ENCODE measurements around the gene MTMR4. TPM values are rescaled to one million over a fixed set of nuclear protein-coding genes. Genes with fewer than 3 reads are reported as not detected.

Gene MTMR4
- total and polyA plus RNA-seq, 9 donors = 14.5 to 60.1 (median 27.7) TPM

DNA sequence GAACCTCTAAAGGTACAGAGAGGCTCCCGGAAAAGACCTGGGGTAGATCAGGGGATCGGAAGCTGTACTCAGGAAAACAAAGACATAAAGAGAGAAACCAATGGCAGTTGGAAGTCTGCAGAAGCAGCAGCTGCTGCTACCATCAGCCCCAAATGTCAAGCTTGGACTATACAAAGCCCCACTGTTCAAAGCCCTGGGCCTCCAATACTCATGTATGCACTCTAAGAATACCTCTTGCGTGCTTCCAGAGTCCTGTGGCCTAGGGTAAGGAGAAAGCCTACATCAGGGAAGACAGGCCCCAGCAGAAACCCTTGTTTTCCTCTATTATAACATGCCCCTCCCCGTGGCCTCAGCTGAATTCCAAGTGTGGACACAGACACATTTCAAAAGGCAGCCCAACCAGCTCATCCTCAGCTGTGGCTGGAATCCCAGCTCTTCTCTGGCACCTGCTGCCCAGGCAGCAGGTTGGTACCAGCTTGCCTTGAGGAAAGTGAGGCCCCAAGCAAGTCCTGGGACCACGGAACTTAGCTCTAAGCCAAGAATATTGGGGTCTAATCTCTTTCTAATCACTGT lies 19.3 kb upstream of the MTMR4 start:
- Histone ChIP-seq H3K9me3 (no peaks in the 10 kb centered on the region), H3K36me3 (no peaks in the 10 kb centered on the region), H3K4me3 (no peak overlapping the region), H3K27me3 (no peaks in the 10 kb centered on the region), H3K4me1 (ENCODE audit: insufficient read depth) (peaks cover 6% of the 10 kb centered on the region), H3K27ac (no peak overlapping the region)
- no peak for DNase-seq
- 93% methylated on average over 5 of the region's 5 CpGs for WGBS, 3 donors
- TF ChIP-seq EP300 (IDR thresholded peaks at IDR 0.05) (no peak), POLR2A (IDR thresholded peaks at IDR 0.05) (no peak)
- TF ChIP-seq, protein P1, sequence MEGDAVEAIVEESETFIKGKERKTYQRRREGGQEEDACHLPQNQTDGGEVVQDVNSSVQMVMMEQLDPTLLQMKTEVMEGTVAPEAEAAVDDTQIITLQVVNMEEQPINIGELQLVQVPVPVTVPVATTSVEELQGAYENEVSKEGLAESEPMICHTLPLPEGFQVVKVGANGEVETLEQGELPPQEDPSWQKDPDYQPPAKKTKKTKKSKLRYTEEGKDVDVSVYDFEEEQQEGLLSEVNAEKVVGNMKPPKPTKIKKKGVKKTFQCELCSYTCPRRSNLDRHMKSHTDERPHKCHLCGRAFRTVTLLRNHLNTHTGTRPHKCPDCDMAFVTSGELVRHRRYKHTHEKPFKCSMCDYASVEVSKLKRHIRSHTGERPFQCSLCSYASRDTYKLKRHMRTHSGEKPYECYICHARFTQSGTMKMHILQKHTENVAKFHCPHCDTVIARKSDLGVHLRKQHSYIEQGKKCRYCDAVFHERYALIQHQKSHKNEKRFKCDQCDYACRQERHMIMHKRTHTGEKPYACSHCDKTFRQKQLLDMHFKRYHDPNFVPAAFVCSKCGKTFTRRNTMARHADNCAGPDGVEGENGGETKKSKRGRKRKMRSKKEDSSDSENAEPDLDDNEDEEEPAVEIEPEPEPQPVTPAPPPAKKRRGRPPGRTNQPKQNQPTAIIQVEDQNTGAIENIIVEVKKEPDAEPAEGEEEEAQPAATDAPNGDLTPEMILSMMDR (IDR thresholded peaks at IDR 0.05) = no peak
- intact Hi-C loops (cut with DNase I) = no loop called here

- no peaks in the 10 kb centered on the region for H3K36me3 ChIP-seq
- H3K9me3 ChIP-seq = no peaks in the 10 kb centered on the region
- intact Hi-C loops (cut with DNase I) = no loop called here
- H3K27me3 ChIP-seq = no peaks in the 10 kb centered on the region
- TF ChIP-seq, protein P1 (IDR thresholded peaks at IDR 0.05) = no peak
- TF ChIP-seq POLR2A (IDR thresholded peaks at IDR 0.05) (no peak), EP300 (IDR thresholded peaks at IDR 0.05) (no peak)
- no peak overlapping the region for H3K27ac ChIP-seq
- DNase-seq = no peak
- WGBS, 3 donors = 51 to 58% (median 57%) methylated on average over 3 of the region's 3 CpGs
- peaks cover 5% of the 10 kb centered on the region for H3K4me1 ChIP-seq (ENCODE audit: insufficient read depth)
- no peak overlapping the region for H3K4me3 ChIP-seq
These were observed 18.1 kb upstream of the MTMR4 start for GRCh38 chr17:58532555-58532951.

- Histone ChIP-seq H3K27me3 (no peaks in the 10 kb centered on the region), H3K4me3 (peak overlapping the region; percentile 52), H3K27ac (peak overlapping the region; percentile 59 to 72), H3K36me3 (no peaks in the 10 kb centered on the region), H3K4me1 (ENCODE audit: insufficient read depth) (peaks cover 5% of the 10 kb centered on the region), H3K9me3 (no peaks in the 10 kb centered on the region)
- intact Hi-C loops (cut with DNase I) = no loop called here
- WGBS, 3 donors = 1 to 4% (median 1%) methylated on average over 44 to 82 of the region's 82 CpGs
- TF ChIP-seq EP300 (IDR thresholded peaks at IDR 0.05) (no peak), POLR2A (IDR thresholded peaks at IDR 0.05) (no peak)
- TF ChIP-seq, protein P1 (IDR thresholded peaks at IDR 0.05) = no peak
- DNase-seq = peak; percentile 35 to 77 (median 68)
These were observed 17.5 kb upstream of the MTMR4 start for GRCh38 chr17:58531661-58532554.

GRCh38 chr17:58531122-58531521 lies 16.7 kb upstream of the MTMR4 start:
- Histone ChIP-seq H3K9me3 (no peaks in the 10 kb centered on the region), H3K27me3 (no peaks in the 10 kb centered on the region), H3K27ac (peak overlapping the region; percentile 59 to 72), H3K36me3 (no peaks in the 10 kb centered on the region), H3K4me3 (peak overlapping the region; percentile 52), H3K4me1 (ENCODE audit: insufficient read depth) (peaks cover 5% of the 10 kb centered on the region)
- intact Hi-C loops (cut with DNase I) = no loop called here
- WGBS, 3 donors = 47 to 64% (median 50%) methylated on average over 3 of the region's 3 CpGs
- DNase-seq = peak in 1 of 5 donors; percentile 22
- TF ChIP-seq POLR2A (IDR thresholded peaks at IDR 0.05) (no peak), EP300 (IDR thresholded peaks at IDR 0.05) (no peak)
- TF ChIP-seq, protein P1 (IDR thresholded peaks at IDR 0.05) = no peak
